GM21367 (cell line): ENCODE results near the gene MDFIC.

Experiments used
- ATAC-seq: cut with Tn5 transposase; IDR thresholded peaks from one replicate; pipeline ENCODE4 v1.9.1; 2021; ENCODE audit not compliant: unreplicated experiment

Gene MDFIC

DNA sequence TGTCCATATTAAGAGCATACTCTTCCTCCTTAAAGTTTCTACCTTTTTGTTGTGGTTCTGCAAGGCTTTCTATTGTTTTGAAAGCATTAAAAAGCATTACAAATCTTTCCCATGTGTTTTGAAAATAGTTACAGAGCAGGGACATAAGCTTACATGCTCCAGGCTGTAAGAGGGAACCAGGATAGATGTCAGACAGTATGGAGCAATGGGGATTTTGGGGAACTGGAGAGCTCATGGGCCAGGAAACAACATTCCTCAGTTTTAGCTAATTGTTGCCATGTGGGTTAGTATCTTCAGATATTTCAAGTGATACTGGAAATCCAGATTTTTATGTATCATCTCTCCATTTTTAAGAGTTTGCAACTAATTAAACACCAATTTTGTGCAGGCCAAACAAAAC lies 3.5 kb downstream of the MDFIC start:
- no peak for ATAC-seq

DNA sequence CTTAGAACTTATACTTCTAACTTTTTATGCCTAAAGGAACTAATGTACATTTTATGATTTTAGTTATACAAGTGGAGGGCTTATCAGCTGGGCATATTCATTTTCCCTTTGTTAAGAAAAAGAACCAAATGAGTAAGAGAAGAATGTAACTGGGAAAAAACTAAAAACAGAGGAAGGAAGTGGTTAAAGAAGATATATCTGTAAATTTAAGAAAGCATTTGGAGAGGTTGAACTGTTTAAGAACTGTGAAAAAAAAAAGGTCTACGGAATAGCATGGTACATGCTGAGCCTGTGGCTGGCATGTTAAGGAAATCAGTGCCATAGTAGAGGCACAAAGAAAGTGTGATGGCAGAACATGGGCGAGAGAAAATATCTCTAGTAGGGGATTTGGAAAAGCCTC lies 6.2 kb downstream of the MDFIC start:
- no peak for ATAC-seq

DNA sequence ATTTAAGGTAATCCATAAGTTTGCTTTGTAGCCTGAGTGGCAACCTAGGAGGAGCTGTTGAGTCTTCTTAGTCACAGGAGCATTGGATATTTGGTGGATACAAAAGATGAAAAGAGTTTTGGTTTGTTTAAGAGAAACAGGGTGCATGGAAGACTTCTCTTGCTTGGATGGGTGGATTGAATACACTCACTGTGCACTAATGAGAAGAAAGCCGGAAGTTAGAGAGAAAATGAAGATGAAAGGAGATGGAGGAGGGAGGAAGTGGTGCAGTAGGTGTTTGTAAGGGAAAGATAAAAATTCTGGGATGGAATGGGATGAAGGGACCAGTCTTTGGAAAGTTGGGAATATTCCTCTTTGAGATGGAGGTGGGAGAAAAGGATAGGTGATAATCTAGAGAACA lies 7.7 kb downstream of the MDFIC start:
- no peak for ATAC-seq

DNA sequence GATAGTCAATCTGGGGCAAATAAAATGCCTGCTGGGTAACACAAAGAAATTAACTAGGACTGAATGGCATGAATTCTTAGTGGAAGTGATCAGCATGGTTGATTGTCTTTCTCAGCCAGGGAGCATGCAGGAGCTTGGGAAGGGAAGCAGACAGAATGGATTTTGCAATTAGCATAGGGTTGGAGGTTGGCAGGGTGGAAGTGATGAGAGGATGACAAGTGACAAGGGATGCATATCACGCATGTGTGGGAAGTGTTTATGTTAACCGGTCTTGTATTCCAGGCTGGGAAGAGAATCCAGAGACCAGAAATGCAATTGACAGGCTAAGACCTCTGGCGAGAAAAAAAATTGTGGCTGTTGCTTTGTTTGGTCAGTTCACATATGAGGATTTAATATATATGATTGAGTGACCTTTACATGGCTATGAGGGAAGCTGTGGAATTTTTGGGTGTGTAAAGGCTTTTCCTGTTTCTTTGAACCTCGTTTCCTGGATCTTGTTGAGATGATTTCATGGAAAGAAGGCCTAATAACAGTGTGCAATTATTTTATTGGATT lies 8.3 kb downstream of the MDFIC start:
- ATAC-seq = no peak

DNA sequence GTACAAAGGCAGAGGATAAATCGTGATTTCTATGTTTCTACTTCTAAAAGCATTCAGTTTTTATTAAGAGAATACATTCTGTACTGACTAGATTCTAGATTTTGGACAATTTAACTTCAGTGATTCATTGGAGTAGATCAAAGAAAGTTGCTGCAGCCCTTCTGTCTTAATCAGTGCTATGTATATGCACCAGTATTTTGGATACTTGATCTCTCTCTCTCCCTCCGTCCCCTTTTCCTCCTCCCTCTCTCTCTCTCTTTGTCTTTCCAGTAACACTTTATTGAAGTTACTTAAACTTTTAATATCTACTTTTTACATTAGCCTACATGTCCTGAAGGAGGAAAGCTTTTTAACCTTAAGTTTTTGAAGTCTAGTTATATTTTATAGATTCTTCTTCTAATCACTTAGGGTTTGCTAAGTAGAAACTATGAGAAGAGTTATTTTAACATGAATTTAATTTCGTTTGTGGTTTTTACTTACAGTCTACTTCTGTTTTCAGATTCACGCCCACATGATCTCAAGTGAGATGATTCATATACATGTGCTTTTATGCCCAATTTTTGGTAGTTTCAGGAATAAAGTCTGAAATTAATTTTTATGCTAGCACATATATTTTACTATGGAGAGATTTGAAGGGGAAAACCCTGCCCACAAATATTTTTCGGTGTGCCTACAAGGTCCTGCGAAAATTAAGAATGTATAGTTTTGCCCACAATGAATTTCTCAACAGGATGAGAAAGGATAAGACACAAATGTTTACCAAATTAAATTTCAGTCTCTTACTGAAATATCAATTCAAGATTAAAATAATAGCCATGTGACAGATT lies 9.1 kb downstream of the MDFIC start:
- ATAC-seq = peak; percentile 34

DNA sequence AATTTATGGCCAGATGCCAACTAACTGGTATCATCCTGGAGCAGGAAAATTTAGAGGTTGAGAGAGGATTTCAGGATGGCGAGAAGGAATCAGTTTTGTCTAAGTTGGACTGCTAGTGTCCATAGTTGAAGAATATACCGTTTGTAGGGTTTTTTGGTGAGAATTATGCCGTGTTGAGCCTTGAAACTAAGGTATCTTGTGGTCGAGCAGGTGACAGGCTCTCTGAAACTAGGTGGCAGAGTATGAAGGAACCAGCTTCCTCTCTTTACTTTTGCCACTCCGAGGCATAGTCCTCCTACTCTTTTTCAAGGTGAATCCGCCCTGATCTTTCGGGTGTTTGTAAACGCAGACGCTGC lies 9.7 kb downstream of the MDFIC start:
- ATAC-seq = peak; percentile 66

DNA sequence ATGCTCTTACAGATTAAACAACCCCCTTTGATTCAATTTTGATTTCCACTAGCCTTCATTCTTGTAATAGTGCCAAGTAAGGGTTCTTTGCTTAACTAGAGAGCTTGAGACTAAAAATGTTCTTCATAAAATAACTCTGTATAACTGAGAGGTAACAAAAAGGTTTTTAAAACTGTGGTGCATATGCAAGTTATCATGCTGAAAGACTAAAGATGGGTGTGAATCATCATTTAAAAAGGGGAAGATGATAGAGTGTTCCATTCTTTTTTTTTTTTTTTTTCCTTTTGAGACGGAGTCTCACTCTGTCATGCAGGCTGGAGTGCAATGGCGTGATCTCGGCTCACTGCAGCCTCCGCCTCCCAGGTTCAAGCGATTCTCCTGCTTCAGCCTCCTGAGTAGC lies 11.1 kb downstream of the MDFIC start:
- ATAC-seq = no peak

DNA sequence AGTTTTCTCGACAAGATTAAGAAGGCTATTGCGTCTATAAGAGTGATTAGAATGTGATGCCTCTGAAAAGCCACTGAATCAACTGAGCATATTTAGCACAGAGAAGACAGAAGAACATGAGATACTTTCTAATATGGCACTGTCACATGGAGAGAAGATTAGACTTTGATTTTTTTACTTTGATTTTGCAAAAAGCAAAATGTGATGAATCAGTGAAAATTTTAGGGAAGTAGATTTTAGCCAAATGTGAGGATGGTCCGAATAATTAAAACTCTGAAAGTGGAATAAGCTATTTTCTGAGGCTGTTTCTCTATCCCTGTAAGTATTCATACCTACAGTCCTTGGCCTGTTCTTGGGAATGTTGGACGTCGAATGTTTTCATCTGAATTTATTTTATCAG lies 11.8 kb downstream of the MDFIC start:
- ATAC-seq = no peak

DNA sequence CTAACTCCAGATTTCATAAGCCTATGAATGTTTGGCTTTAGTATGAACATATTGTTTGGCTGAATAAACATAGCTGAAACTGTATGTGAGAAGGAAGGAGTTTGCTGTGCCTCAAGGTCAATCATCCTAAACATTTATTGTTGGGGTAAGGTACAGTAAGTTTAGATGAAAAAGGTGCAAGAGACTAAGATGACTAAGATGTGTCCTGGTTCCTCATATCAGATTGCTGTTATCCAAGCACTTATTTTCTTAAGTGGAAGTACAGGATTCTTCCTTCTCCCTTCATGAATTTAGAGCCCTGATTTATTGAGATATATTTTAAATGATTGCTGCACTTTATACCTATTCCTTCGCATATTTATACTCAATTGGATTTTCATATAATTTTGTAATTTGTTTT lies 12.2 kb downstream of the MDFIC start:
- no peak for ATAC-seq

DNA sequence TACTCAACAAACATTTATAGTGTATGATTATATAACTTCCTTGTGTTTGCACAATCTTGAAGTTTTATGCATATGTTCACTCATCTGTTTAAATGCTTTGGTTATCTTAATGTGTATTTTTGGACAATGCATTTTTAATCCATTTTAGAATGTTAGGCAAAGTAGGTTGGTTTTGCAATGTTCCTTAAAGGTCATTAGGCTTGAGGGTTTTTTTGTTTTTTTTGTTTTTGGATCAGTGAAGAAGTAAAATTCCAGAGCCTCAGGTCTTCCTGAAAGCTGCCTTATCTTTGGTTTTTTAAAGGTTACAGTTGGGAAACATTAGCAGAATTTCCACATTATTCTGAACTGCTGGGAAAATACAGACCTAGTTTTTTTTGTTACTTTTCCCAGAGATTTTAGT lies 12.8 kb downstream of the MDFIC start:
- no peak for ATAC-seq

DNA sequence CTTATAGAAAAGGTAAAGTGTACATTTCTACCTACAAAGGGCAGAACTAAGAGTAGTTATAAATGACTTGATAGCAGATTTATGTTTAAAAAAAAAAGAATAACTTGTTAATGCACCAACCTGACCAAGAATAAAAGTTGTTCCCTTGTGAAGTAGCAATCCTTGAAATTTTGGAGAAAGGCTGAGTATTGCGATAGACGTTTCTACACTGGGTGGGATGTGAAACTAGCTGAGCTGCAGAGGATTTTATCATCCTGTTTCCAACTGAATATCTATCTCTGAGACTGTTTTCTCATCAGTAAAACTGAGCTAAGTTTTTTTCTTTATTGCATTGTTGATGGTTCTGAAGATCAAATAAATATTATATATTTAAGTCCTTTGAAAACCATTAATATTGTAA lies 14.6 kb downstream of the MDFIC start:
- no peak for ATAC-seq

DNA sequence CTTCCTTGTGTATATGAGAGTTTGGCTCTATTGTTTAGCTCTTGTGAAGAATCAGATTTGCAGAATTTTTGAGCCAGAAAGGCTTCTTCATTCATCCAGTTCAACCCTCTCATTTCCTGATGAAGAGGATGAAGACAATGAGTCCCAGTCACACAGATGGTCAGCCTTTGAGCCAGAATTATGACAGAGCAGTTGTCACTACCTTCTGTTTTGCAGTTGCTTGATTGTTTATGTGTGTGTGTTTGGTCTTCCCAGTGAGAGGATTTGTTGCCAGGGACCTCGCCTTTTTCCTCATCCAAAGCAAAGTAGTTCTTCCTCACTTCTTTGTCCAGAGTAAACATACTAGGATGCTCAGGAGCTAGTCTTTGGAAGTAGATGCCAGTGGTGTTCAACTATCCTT lies 15.6 kb downstream of the MDFIC start:
- no peak for ATAC-seq

DNA sequence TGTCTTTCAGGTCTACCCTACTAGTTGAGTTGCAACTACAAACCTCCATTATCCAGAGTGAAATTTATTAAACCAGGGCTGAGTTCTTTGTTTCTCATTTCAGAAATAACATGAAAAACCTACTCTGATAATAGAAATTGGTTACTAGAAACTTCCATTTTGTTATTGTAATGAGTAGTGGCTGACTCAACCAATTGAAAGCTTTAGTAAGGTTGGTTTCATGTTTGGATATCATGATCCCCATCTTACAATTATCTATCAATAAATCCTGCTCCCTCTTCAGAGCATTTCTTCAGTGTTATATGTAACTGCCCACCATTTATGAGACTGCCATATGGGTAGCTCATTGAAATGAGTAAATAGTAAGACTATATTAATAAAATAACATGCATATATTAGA lies 16.9 kb downstream of the MDFIC start:
- no peak for ATAC-seq

DNA sequence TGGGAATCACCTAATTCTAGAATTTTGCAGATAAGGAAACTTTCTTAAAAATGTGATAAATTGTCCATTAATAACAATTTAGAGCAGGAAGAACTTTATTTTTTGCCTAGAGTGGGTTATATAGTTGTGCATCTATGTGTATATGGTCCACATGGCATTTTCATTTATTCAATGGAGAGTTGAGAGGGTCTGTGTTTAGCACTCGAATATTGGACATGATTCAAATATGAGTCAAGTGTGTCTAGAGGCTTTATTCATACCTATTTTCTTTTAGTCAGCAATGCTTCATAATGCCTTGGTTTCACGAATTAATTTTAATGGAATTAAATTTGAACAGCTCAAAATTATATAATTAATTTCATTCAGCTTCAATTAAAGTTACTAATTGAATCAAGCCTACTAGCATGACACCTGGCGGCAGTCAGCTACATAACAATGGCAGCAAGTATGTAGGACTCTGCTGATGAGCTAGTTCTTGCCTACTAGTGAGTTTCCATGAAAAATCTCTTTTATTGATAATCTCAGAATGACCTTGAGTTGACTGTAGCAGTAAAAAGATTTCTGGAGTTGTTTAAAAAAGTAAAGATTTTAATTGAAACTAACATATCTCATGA lies 17.7 kb downstream of the MDFIC start:
- no peak for ATAC-seq

DNA sequence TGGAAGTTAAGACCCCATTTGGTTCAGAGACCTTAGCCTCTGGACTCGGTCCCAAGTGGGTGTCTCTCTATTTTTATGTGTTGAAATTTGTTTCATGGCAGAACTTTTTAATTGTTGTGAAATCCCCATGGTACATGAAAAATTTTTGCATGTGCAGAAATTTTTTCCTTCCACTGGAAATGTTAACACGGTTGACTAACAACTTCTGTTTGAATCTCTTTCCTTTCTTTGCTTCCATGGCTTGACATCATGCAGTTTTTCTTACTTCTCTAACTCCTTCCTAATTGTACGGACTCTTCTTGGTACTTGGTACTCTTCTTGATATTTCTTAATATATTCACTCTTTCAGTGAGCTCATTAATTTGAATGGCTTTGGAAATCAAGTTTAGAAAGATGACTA lies 18.3 kb downstream of the MDFIC start:
- ATAC-seq = no peak

DNA sequence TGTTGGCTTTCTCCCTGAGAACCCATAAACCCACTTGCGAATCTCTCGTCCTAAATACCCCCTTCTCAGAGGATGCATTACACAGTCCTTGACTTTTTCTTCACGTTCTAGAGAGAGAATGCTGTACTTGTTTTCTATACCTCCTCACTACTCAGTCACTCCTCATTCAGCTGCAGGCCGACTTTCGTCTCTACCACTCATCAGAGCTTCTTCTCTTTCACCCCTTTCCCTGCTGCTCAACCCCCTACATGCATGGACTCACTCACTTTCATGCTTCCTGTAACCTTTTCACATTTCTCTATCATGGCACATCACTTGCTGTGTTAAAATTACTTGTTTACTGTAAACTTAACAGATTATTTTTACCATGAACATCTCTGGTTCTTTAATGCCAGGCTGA lies 19.8 kb downstream of the MDFIC start:
- peak; percentile 55 for ATAC-seq

DNA sequence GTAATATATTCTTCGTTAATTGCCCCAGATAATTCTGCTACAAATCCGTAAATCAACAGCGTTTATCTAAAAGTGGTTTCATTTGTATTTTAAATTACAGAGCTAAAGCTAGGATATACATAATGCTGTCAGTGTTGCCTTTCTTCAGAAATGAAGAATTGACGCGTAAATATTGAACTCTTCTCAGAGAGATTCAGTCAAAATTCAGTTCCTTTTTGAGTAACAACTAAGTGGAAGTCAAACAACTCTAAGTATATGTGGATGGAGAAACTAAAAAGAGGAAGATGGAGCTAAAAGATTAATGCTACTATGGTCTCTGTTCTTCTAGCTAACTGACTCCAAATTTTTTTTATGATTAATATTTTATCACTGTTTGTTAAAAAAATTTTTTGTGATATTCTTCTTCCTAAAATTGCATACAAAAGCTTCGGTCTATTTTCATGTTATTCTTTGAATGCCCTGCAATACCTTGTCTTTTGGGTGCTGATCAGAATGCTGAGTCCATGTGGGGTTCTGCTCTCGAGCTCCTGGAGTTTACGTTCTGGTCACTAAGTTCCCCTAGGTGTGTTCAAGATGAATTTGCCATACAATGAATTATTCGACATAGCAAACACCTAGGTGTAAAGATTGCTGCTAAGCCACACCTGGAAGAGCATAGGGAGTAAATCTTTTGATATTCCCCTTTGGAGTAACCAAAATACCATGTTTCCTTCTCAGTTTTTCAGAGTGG lies 20.7 kb downstream of the MDFIC start:
- ATAC-seq = peak; percentile 48

DNA sequence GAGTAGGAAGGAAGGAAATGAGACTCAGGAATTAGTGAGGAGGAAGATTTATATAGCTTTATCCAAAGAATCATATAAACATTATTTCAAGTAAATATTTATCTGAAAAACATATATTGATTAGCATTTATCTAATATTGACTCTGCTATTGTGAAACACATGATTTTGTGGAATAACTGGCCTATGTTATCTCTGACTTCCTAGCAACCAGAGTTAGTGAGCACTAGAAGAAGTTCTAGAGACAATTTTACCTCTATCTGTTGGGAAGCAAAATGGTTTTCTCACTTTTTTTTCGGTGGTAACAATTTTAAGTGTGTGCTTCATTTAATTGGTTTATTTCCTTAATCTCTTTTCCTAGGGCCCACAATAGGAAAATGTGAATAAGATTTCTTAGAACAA lies 21.6 kb downstream of the MDFIC start:
- ATAC-seq = no peak

DNA sequence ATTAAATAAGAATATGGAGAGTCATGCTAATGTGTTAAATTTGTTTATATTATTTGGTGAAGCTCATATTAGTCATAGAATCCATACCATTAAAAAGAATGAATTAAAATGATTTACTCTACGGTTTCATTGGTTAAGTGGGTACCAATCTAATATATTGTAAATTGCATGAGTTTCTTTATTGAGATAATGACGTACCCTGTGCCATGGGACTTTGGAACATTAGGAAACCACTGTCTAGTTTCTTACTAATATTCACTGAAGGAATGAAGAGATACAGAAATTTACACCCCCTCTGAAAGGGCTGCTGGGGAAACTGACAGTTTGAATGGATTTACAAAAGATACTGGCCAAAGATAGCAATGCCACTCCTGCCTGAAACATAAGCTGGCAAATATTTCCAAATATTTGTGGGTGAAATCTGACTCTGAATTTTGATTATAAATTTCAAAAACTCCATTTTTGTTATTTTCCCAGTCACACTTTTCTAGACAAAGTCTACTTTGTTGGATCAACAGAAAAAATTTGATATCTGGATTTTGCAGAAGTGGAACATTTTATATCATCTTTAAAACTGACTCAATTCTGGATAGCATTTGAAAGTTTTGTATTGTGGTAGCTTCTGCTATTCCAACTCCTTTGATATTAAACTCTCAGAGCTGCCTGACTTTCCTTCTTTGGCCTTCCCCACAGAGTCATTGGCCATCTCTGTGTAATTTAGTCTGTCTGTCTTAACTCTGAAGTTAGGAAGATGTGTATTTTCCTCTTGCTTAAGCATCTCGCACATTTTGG lies 22.3 kb downstream of the MDFIC start:
- ATAC-seq = no peak

DNA sequence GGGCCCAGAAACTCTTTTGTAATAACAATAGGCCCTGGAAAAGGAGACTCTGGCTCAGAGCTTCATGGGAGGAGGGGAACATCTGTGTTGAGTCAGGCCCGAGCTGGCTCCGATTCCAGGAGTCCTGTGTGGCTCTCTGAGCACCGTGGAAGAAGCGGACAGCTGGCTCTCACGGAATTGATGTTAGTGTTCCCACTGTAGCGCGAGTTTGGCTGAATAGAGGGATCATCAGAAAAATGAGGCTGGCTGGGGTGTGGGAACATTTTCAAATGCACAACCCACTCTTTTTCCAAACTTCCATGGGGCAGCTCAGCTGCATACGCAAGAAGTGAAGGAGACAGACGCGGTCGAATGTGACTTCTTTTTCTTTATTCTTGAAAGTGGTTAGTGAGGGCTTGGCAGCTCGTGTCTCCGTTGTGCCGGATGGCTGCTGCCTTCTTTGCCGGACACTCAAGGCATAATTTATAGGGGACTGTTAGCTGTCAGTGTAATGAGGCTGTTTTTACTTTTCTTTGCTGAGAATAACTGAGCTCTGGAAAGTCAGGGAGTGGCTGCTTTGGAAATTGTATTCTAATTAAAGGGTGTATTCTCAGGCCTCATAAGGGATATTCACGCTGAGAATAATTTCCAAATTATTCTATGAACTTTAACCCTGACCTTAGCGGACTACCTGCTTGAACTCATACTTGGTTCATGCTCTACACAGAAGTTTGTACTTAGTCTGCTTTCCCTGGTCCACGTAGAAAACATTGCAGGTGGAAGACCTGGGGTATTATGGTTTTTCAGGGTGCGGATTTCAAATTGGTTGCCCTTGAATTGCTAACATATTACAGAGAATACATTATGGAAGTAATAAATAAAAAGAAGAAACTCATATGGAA lies 23.1 kb downstream of the MDFIC start:
- no peak for ATAC-seq
